RPMI8226 (cell line): ENCODE results near the gene ASB5.
"Not testable (repeated sequence)": the region's sequence is repeated elsewhere in the genome, so short reads cannot be mapped to it uniquely, and the experiment has no call there.

ENCODE experiments used
- DNase-seq: peaks from one replicate; pipeline ENCODE4 v3.0.0-alpha.2; 2015

ASB5 gene

GRCh38 chr4:176268963-176269362 is at the start of gene ASB5:
TSS of gene ASB5 (minus strand) at chr4:176269222. CDS start at chr4:176269108, 114 bp downstream.
- no peak for DNase-seq

- no peak for DNase-seq
These were observed 44.7 kb upstream of the ASB5 start for GRCh38 chr4:176313596-176314336.

GRCh38 chr4:176309772-176310171 is 40.8 kb upstream of the ASB5 start:
- no peak for DNase-seq

- DNase-seq: no peak
These were observed 40.0 kb upstream of the ASB5 start for GRCh38 chr4:176309046-176309445.

GRCh38 chr4:176308441-176308840 is 39.4 kb upstream of the ASB5 start:
- no peak for DNase-seq

GRCh38 chr4:176307666-176307930 is 38.6 kb upstream of the ASB5 start:
- no peak for DNase-seq

GRCh38 chr4:176306837-176307665 is 38.0 kb upstream of the ASB5 start:
- DNase-seq: no peak

GRCh38 chr4:176303938-176304337 is 34.9 kb upstream of the ASB5 start:
- no peak for DNase-seq

GRCh38 chr4:176302283-176303275 is 33.6 kb upstream of the ASB5 start:
- DNase-seq: no peak

GRCh38 chr4:176300565-176300964 is 31.5 kb upstream of the ASB5 start:
- DNase-seq: no peak

GRCh38 chr4:176300036-176300435 is 31.0 kb upstream of the ASB5 start:
- no peak for DNase-seq

GRCh38 chr4:176298664-176299063 is 29.6 kb upstream of the ASB5 start:
- no peak for DNase-seq

GRCh38 chr4:176295907-176296306 is 26.9 kb upstream of the ASB5 start:
- not testable (repeated sequence) for DNase-seq

- DNase-seq: no peak
These were observed 24.6 kb upstream of the ASB5 start for GRCh38 chr4:176293660-176294059.

GRCh38 chr4:176292920-176293319 is 23.9 kb upstream of the ASB5 start:
- no peak for DNase-seq

GRCh38 chr4:176291748-176292147 is 22.7 kb upstream of the ASB5 start:
- DNase-seq: no peak

GRCh38 chr4:176290520-176290919 is 21.5 kb upstream of the ASB5 start:
- no peak for DNase-seq

GRCh38 chr4:176289561-176289960 is 20.5 kb upstream of the ASB5 start:
- no peak for DNase-seq

- no peak for DNase-seq
These were observed 19.0 kb upstream of the ASB5 start for GRCh38 chr4:176288020-176288419.

GRCh38 chr4:176287546-176287945 is 18.5 kb upstream of the ASB5 start:
- no peak for DNase-seq

GRCh38 chr4:176286728-176287127 is 17.7 kb upstream of the ASB5 start:
- DNase-seq: no peak

GRCh38 chr4:176279560-176279959 is 10.5 kb upstream of the ASB5 start:
- not testable (repeated sequence) for DNase-seq
